Smooth muscle cell (in vitro differentiated cells): ENCODE results near the gene WWC1. TPM values are rescaled to one million over a fixed set of nuclear protein-coding genes. Genes with fewer than 3 reads are reported as not detected.

Experiments
- DNase-seq: peaks from one replicate; lab custom pipeline; 2025; ENCODE audit not compliant: unreplicated experiment; lab: John Stamatoyannopoulos, UW
- H2AFZ ChIP-seq: fragments of 200-600 bp; sonication (generic); 2 replicates; pipeline ENCODE4 v1.6.0; 2016; ENCODE audit warnings: antibody characterized with exemption, low read depth, mild to moderate bottlenecking
- H3F3A ChIP-seq: fragments of 200-600 bp; sonication (generic); 2 replicates; pipeline ENCODE4 v1.6.0; 2017; ENCODE audit warnings: antibody characterized with exemption, low read depth
- H3K27ac ChIP-seq: fragments of 200-600 bp; sonication (generic); 2 replicates; pipeline ENCODE4 v1.5.1; 2016; ENCODE audit warnings: low read depth, mild to moderate bottlenecking
- H3K27me3 ChIP-seq: fragments of 200-600 bp; sonication (generic); 2 replicates; pipeline ENCODE4 v1.6.1; 2016; ENCODE audit warnings: low read depth, mild to moderate bottlenecking
- H3K36me3 ChIP-seq: fragments of 200-600 bp; sonication (generic); 2 replicates; pipeline ENCODE4 v1.5.1; 2016; ENCODE audit warnings: low read depth
- H3K4me1 ChIP-seq: fragments of 200-600 bp; sonication (generic); 2 replicates; pipeline ENCODE4 v1.5.1; 2016; ENCODE audit warnings: low read depth
- H3K4me2 ChIP-seq: fragments of 200-600 bp; sonication (generic); 2 replicates; pipeline ENCODE4 v1.6.0; 2016; ENCODE audit warnings: mild to moderate bottlenecking
- H3K4me3 ChIP-seq: fragments of 200-600 bp; sonication (generic); 2 replicates; pipeline ENCODE4 v1.5.1; 2016; ENCODE audit warnings: mild to moderate bottlenecking
- H3K79me2 ChIP-seq: fragments of 200-600 bp; sonication (generic); 2 replicates; pipeline ENCODE4 v1.6.0; 2016; ENCODE audit warnings: low read depth, mild to moderate bottlenecking
- H3K9ac ChIP-seq: fragments of 200-600 bp; sonication (generic); 2 replicates; pipeline ENCODE4 v1.6.0; 2016; ENCODE audit warnings: low read depth
- H3K9me3 ChIP-seq: fragments of 200-600 bp; sonication (generic); replicated peaks from 2 replicates; pipeline ENCODE4 v1.5.1; 2016; ENCODE audit warnings: low read depth
- H4K20me1 ChIP-seq: fragments of 200-600 bp; sonication (generic); 2 replicates; pipeline ENCODE4 v1.6.0; 2016; ENCODE audit warnings: low read depth
- CTCF ChIP-seq: fragments of 200-600 bp; sonication (generic); IDR thresholded peaks from 2 replicates; pipeline ENCODE4 v1.5.1; 2017; ENCODE audit warnings: borderline replicate concordance, mild to moderate bottlenecking, antibody characterized with exemption; ENCODE audit not compliant: insufficient read depth, poor library complexity, severe bottlenecking
- WGBS: methylation state at CpG from one replicate; pipeline ENCODE4 v1.1.7; 2016; ENCODE audit warnings: low lambda C conversion rate; 5-methylcytosine and 5-hydroxymethylcytosine counted together
- polyA plus RNA-seq: library from polyadenylated mRNA; unstranded; fragments of >200 nt; fragmentation: Nextera tagmentation; extraction: Ambion mirVana; gene quantifications from 2 replicates; pipeline ENCODE4 v1.2.1, GENCODE V29; 2016
- total RNA-seq: library from RNA; depleted of rRNA; stranded (reverse); fragments of >200 nt; gene quantifications from 2 replicates; pipeline ENCODE4 v1.2.3, GENCODE V29; 2014

Gene WWC1
- total and polyA plus RNA-seq, 2 experiments from 2014 or later: 3.7 to 7.5 TPM

- peaks cover 11% of the 10 kb centered on the region for H3K79me2 ChIP-seq
- WGBS: 93% methylated on average over 3 of the region's 3 CpGs
- DNase-seq: no peak
- H3K9me3 ChIP-seq: no peaks in the 10 kb centered on the region
- no peak overlapping the region for H3K4me2 ChIP-seq
- H2AFZ ChIP-seq: no peak overlapping the region
- no peaks in the 10 kb centered on the region for H4K20me1 ChIP-seq
- no peak overlapping the region for H3K27ac ChIP-seq
- H3K4me1 ChIP-seq: peaks cover 13% of the 10 kb centered on the region
- H3F3A ChIP-seq: no peaks in the 10 kb centered on the region
- no peak for TF ChIP-seq CTCF
- H3K36me3 ChIP-seq: no peaks in the 10 kb centered on the region
- no peaks in the 10 kb centered on the region for H3K27me3 ChIP-seq
- H3K9ac ChIP-seq: no peak overlapping the region
- no peak overlapping the region for H3K4me3 ChIP-seq
These were observed 11.3 kb downstream of the WWC1 start for GRCh38 chr5:168302785-168303184.

- Histone ChIP-seq H3K4me3 (no peak overlapping the region), H3K36me3 (no peaks in the 10 kb centered on the region), H4K20me1 (no peaks in the 10 kb centered on the region), H3K4me1 (peaks cover 13% of the 10 kb centered on the region), H3K4me2 (no peak overlapping the region), H3K79me2 (peaks cover 11% of the 10 kb centered on the region), H3K9me3 (no peaks in the 10 kb centered on the region), H3F3A (no peaks in the 10 kb centered on the region), H3K27me3 (no peaks in the 10 kb centered on the region), H3K9ac (no peak overlapping the region), H3K27ac (no peak overlapping the region), H2AFZ (no peak overlapping the region)
- TF ChIP-seq CTCF: no peak
- 88% methylated on average over 5 of the region's 5 CpGs for WGBS
- DNase-seq: no peak
These were observed 12.1 kb downstream of the WWC1 start for GRCh38 chr5:168303393-168304025.

GRCh38 chr5:168304349-168304748 lies 12.9 kb downstream of the WWC1 start:
- no peaks in the 10 kb centered on the region for H3F3A ChIP-seq
- H3K79me2 ChIP-seq: peaks cover 9% of the 10 kb centered on the region
- no peak for TF ChIP-seq CTCF
- DNase-seq: no peak
- no peak overlapping the region for H3K27ac ChIP-seq
- no peaks in the 10 kb centered on the region for H3K36me3 ChIP-seq
- no peak overlapping the region for H3K4me2 ChIP-seq
- H3K9me3 ChIP-seq: no peaks in the 10 kb centered on the region
- peaks cover 11% of the 10 kb centered on the region for H3K4me1 ChIP-seq
- no peaks in the 10 kb centered on the region for H3K27me3 ChIP-seq
- no peaks in the 10 kb centered on the region for H4K20me1 ChIP-seq
- H3K4me3 ChIP-seq: no peak overlapping the region
- WGBS: 100% methylated on average over 2 of the region's 2 CpGs
- no peak overlapping the region for H3K9ac ChIP-seq
- H2AFZ ChIP-seq: no peak overlapping the region

- WGBS: 94% methylated on average over 7 of the region's 7 CpGs
- no peak for TF ChIP-seq CTCF
These were observed 13.8 kb downstream of the WWC1 start for GRCh38 chr5:168305281-168305680.

More at GRCh38 chr5:168305281-168305680, 13.8 kb downstream of the WWC1 start:
- H3K27me3 ChIP-seq: no peaks in the 10 kb centered on the region
- H3F3A ChIP-seq: no peaks in the 10 kb centered on the region
- no peaks in the 10 kb centered on the region for H4K20me1 ChIP-seq
- no peak overlapping the region for H3K4me3 ChIP-seq
- no peak for DNase-seq
- no peak overlapping the region for H3K4me2 ChIP-seq
- H3K27ac ChIP-seq: no peak overlapping the region
- H2AFZ ChIP-seq: no peak overlapping the region
- H3K79me2 ChIP-seq: peaks cover 9% of the 10 kb centered on the region
- no peak overlapping the region for H3K9ac ChIP-seq
- H3K36me3 ChIP-seq: no peaks in the 10 kb centered on the region
- peaks cover 6% of the 10 kb centered on the region for H3K4me1 ChIP-seq
- no peaks in the 10 kb centered on the region for H3K9me3 ChIP-seq
